ENCODE results near the gene ZWILCH. TPM values are rescaled to one million over a fixed set of nuclear protein-coding genes. Genes with fewer than 3 reads are reported as not detected.
"Not testable (repeated sequence)": the region's sequence is repeated elsewhere in the genome, so short reads cannot be mapped to it uniquely, and the experiment has no call there.

The ZWILCH gene
- total RNA-seq, 1 donor from 2014 or later = 2.5 TPM

GRCh38 chr15:66570842-66571478 is 65.8 kb downstream of the ZWILCH start:
- intact Hi-C loops (cut with DNase I) = no loop called here
- DNase-seq = no peak
- ATAC-seq (ENCODE audit: poor library complexity) = no peak

- intact Hi-C loops (cut with DNase I) = no loop called here
- no peak for ATAC-seq (ENCODE audit: poor library complexity)
- no peak for DNase-seq
Observed at GRCh38 chr15:66572146-66572545, 67.0 kb downstream of the ZWILCH start.

GRCh38 chr15:66573348-66573718 is 68.2 kb downstream of the ZWILCH start:
- DNase-seq (no peak), ATAC-seq (ENCODE audit: poor library complexity) (no peak)
- intact Hi-C loops (cut with DNase I) = no loop called here

GRCh38 chr15:66573719-66574595 is 68.8 kb downstream of the ZWILCH start:
- peak; percentile 80 for ATAC-seq (ENCODE audit: poor library complexity)
- intact Hi-C loops (cut with DNase I) = no loop called here
- no peak for DNase-seq

GRCh38 chr15:66574596-66574950 is 69.4 kb downstream of the ZWILCH start:
- ATAC-seq (ENCODE audit: poor library complexity) = no peak
- intact Hi-C loops (cut with DNase I) = no loop called here
- no peak for DNase-seq

- intact Hi-C loops (cut with DNase I) = no loop called here
- no peak for ATAC-seq (ENCODE audit: poor library complexity)
- no peak for DNase-seq
Observed at GRCh38 chr15:66578286-66578875, 73.3 kb downstream of the ZWILCH start.

GRCh38 chr15:66580643-66581042 is 75.5 kb downstream of the ZWILCH start:
- peak; percentile 74 for DNase-seq
- peak; percentile 68 for ATAC-seq (ENCODE audit: poor library complexity)
- intact Hi-C loops (cut with DNase I) = no loop called here

- ATAC-seq (ENCODE audit: poor library complexity) (peak; percentile 70), DNase-seq (no peak)
- intact Hi-C loops (cut with DNase I) = no loop called here
Observed at GRCh38 chr15:66581972-66582537, 76.9 kb downstream of the ZWILCH start.

GRCh38 chr15:66586155-66586976 is 81.2 kb downstream of the ZWILCH start:
- DNase-seq (no peak), ATAC-seq (ENCODE audit: poor library complexity) (no peak)

GRCh38 chr15:66587020-66587419 is 81.9 kb downstream of the ZWILCH start:
- no peak for DNase-seq
- no peak for ATAC-seq (ENCODE audit: poor library complexity)
- intact Hi-C loops (cut with DNase I) = no loop called here

More at GRCh38 chr15:66586155-66586976, 81.2 kb downstream of the ZWILCH start:
- intact Hi-C loops (cut with DNase I) = no loop called here

- DNase-seq (no peak), ATAC-seq (ENCODE audit: poor library complexity) (no peak)
- intact Hi-C loops (cut with DNase I) = no loop called here
Observed at GRCh38 chr15:66587749-66588148, 82.6 kb downstream of the ZWILCH start.

GRCh38 chr15:66588537-66588936 is 83.4 kb downstream of the ZWILCH start:
- ATAC-seq (ENCODE audit: poor library complexity) (no peak), DNase-seq (no peak)
- intact Hi-C loops (cut with DNase I) = no loop called here

GRCh38 chr15:66588971-66589370 is 83.8 kb downstream of the ZWILCH start:
- ATAC-seq (ENCODE audit: poor library complexity) = no peak
- intact Hi-C loops (cut with DNase I) = no loop called here
- no peak for DNase-seq

- DNase-seq; ATAC-seq (ENCODE audit: poor library complexity); intact Hi-C loops (cut with DNase I): not testable (repeated sequence)
Observed at GRCh38 chr15:66589429-66589828, 84.3 kb downstream of the ZWILCH start.

- intact Hi-C loops (cut with DNase I) = no loop called here
- no peak for DNase-seq
Observed at GRCh38 chr15:66590435-66590834, 85.3 kb downstream of the ZWILCH start.

GRCh38 chr15:66591322-66591862 is 86.3 kb downstream of the ZWILCH start:
- intact Hi-C loops (cut with DNase I) = no loop called here
- ATAC-seq (ENCODE audit: poor library complexity) (no peak), DNase-seq (no peak)

More at GRCh38 chr15:66590435-66590834, 85.3 kb downstream of the ZWILCH start:
- ATAC-seq (ENCODE audit: poor library complexity) = no peak

- ATAC-seq (ENCODE audit: poor library complexity) (no peak), DNase-seq (no peak)
- intact Hi-C loops (cut with DNase I) = no loop called here
Observed at GRCh38 chr15:66592505-66593218, 87.5 kb downstream of the ZWILCH start.
